Endometrial microvascular endothelial cells (primary cell): ENCODE data around the gene SLC16A6. TPM values are rescaled to one million over a fixed set of nuclear protein-coding genes. Genes with fewer than 3 reads are reported as not detected.
"Not testable (repeated sequence)": the region's sequence is repeated elsewhere in the genome, so short reads cannot be mapped to it uniquely, and the experiment has no call there.

ENCODE experiments used
- in situ Hi-C: cut with HindIII; loops from 2 replicates; pipeline ENCODE4 v1.10.0; 2017; ENCODE audit warnings: low sequenced_read_pairs, low pct_unique_long_range_greater_than_20kb; ENCODE audit errors: inconsistent ontology term
- total RNA-seq: library from RNA; depleted of rRNA; stranded (reverse); fragments of >200 nt; gene quantifications from one replicate; pipeline ENCODE4 v1.2.3, GENCODE V29; 2015; ENCODE audit errors: inconsistent ontology term

SLC16A6 gene
- total RNA-seq, 1 donor from 2014 or later = 0.46 TPM

DNA sequence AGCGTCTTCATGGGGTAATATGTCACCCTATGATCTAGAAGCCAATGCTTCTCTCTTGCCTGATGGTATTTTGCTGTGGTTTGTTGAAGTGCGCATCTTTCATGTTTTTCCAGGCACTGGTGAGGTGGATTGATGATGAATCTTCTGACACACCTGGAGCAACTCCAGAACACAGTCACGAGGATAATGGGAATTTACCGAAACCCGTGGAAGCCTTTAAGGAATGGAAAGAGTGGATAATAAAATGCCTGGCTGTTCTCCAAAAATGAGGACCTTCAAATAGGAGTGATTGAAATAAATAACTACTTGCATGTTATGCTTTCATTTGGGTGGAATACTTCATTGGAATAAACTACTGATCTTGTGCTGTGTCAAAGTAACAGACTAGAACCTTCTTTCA, 34.2 kb downstream of the SLC16A6 start:
- in situ Hi-C loops = not testable (repeated sequence)

DNA sequence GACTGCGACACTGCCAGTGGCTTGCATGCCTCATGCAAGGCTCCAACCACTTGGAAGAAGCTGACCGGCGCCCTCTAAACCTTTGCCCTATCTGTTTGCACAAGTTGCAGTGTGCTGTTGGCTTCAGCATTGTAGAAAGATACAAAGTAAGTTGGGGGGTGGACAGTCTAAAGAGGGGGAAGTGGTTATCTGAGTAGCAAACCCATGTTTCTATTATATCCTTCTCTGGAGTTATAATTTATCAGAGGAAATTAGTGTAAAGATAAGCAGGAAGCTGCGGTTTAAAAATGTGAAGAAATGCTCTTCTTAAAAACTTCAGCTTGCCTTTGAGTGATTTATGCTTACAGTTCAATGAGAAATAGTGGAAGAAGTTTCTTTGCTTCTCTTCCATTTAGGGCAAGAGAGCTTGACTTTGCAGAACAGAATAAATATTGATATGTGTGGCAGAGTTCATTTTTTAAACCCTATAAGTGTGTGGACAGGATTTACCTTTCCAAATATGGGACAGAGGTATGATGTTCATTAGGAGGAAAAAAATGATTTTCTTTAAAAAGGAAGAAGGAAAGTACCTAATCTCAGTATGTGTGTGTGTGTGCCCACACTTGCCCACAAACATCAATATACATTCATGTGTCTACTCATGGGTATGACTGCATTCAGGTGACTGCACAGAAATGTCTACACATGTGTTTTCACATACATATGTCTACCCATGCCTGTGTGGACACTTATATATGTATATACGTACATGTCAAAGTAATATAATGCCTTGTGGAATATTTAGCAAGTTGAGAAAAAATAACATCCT, 35.0 kb downstream of the SLC16A6 start:
- in situ Hi-C loops = no loop called here

DNA sequence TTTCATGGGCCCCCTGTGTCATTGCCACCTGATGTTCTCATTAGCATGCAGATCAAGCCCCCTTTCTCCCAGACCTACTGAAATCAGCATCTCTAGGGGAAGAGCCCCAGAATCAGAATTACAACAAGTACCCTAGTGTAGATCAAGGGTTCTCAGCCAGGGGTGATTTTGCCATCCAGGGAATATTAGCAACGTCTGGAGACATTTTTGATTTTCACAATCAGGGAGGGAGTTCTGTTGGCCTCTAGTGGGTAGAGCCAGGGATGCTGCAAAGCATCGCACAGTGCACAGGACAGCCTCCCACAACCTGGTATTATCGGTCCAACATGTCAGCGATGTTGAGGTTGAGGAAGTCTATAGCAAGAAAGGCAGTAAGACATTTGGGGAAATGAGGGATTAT, 35.8 kb downstream of the SLC16A6 start:
- in situ Hi-C loops = no loop called here

DNA sequence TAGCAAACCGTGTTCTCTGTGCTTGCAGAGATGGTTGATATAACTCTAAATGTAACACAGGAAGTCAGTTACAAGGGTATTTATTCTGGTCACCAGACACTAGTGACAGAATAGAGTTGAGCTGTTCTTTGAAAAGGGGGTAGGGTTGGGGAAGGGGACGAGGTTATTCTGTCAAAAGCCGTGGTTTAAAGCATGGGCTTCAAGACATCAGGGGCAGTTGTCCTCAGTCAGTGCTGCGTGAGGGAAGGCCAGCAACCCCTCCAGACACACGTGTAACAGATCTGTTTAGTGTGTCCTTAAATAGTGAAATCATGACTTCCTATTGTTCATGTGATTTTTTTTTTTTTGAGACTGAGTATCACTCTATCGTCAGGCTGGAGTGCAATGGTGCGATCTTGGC, 37.5 kb downstream of the SLC16A6 start:
- in situ Hi-C loops = not testable (repeated sequence)

DNA sequence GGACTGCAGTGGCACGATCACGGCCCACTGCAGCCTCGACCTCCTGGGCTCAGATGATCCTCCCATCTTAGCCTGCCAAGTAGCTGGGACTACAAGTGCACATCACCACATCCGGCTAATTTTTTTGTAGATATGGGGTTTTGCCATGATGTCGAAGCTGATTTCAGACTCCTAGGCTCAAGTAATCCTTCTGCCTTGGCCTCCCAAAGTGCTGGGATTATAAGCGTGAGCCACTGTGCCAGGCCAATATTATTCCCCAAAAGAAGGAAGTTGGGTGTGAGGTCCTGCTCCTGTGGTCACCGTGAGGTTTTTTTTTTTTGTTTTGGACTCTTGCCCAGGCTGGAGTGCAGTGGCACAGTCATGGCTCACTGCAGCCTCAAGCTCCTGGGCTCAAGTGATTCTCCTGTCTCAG, 41.6 kb downstream of the SLC16A6 start:
- in situ Hi-C loops = no loop called here

DNA sequence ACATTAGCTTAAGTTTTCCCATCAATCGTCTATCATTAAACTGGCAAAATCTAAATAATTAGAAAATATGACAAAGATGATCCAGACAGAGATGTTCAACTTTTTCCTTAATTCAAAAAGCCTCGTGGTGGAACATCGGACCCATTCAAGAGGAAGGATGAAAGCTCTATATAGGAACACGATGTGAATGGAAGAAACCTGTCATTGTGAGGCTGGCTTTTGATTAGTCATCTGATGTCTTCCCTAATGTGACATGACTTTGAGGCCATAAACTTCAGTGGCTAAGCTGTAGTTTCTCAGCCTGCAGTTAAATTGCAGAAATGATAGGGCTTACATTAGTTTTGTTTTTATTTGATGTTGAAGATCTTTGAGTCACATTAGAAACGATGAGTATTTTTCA, 42.0 kb downstream of the SLC16A6 start:
- in situ Hi-C loops = no loop called here

DNA sequence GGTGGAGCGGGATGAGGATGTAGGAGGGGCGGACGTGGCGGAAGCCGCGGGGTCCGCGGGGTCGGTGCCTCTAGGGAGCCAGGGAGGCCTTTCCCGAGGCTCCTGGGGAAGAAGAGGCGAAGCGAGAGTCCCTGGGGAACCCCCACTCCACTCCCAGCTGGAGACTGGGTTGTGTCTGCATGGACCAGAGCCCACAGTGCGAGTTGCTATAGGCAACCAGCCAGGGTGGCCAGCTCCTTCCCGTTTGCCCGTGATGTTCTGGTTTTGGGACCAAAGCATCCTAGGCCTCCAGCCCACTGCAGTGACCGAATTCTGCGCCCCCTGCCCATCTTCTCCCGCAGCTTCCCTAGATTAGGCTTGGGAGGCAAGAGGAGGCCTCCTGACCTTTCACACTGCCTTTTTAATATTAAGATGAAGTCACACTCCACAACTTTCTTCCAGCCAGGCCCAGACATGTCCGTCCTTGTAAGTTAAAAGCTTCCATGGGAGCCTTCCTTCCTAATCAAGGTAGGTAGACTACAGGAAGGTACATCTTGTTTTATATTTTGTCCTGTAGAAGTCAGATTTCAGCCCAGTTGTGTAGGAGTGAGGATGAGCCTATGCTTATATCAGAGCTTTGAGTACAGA, 42.6 kb downstream of the SLC16A6 start:
- in situ Hi-C loops = no loop called here

DNA sequence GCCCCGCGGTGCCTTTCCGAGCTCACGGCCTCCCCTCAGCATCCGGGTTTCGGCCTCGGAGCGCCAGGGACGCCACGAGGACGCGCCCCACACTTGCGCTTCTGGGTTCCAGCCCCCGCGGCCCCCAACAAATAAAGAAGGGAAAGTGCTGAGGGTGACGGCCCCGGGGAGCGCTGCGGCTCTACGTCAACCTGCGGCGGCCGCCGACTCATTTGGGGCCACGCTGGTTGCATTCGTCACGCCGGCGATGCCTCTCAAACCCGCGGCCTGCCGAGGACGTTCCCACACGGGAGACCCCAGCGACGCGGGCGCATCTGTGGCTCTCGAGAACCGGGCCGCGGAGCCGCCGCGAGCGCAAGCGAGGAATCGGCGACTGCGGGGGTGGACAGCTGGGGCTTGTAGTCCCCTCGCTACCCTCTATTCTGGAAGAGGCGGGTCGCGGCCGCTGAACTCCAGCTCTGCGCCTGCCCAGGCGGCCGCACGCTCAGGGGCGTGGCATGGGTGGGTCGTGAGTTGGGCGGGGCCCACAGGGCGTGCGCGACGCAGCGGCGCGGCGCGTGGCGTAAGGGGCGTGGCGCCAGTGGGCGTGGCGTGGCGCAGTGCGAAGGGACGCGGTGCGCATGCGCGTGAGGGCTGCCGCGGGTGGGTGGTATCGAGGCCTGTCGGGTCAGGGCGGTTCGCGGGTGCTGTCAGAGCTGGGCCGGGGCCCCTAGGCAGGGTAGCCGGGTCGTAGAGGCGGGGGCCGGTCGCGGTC, 43.3 kb downstream of the SLC16A6 start, which contains the start of gene AMZ2:
Gene AMZ2, plus strand, starts transcription at position 599 of the 754 bp plus-strand sequence. CDS start 2,145 bp downstream, outside the sequence.
- in situ Hi-C loops = no loop called here

DNA sequence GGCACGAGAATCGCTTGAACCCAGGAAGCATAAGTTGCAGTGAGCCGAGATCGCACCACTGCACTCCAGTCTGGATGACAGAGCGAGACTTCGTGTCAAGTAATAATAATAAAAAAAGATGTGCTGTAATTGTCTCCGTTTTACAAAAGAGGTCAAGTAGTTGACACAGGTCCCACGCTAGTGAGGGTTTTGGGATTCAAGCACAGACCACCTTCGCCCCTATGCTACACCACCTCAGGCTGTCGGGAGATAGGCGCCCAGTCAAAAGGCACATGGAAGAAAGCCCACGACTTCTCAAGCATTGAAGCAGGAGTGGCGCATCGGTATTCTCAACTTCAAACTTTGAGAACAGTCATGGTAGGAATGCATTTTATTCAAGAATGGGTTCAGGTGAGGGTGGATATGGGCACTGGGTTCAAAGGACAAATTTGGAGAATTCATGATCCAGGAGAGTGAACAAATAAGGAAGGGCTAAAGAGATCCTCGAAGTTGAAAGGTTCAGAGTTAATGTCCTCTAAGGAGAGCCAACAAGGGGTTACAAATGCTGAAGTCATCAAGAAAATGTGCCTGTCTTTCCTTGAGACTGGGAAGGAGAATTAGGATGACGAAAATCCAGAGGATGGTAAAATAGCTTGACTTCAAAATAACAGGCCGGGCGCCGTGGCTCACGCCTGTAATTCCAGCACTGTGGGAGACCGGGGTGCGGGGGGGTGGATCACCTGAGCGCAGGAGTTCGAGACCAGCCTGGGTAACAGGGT, 44.5 kb downstream of the SLC16A6 start:
- in situ Hi-C loops = no loop called here

DNA sequence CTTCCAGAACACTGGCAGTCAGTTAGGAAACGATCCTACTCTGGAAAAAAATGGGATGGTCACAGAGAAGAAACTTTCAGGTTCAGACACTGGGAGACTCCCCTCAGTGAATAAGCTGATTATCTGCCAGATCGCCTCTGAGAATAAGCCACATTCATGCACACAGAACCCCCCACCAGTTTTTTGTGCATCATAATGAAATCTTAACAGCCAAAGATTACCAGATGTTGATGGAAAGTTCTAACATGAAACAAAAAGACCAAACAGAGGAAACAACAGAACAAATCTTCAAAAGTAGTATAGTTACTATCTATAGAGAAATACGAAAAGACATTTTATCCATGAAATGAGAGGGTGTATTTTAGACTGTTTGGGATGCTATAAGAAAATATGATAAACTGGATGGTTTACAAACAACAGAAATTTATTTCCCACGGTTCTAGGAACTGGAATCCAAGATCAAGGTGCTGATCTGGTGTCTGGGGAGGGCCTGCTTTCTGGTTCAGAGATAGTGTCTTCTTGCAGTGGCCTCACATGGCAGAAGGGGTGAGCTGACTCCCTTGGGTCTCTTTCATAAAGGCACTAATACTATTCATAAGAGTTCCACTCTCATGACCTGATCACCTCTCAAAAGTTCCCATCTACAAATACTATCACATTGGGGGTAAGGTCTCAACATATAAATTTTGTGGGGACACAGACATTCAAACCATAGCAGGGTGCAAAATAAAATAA, 51.1 kb downstream of the SLC16A6 start:
- in situ Hi-C loops = no loop called here

DNA sequence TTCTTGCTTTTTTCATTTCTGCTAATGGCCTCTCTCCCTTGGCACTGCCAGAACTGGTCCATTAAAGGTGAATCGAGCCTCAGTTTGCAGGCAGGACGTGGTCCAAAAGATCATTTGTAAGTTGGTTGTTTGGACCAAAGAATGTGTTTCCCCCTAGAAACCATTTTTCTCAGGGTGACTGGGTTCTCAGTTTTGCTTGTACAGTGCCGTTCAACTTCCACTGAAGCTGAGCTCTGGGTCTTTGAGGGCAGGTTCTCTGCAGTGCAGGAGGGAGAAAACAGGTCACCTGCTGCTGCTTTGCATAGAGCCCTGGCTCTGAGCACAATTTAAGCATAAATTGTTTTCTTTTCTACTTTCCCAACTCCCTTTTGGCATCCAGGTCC, 52.1 kb downstream of the SLC16A6 start:
- in situ Hi-C loops = no loop called here

DNA sequence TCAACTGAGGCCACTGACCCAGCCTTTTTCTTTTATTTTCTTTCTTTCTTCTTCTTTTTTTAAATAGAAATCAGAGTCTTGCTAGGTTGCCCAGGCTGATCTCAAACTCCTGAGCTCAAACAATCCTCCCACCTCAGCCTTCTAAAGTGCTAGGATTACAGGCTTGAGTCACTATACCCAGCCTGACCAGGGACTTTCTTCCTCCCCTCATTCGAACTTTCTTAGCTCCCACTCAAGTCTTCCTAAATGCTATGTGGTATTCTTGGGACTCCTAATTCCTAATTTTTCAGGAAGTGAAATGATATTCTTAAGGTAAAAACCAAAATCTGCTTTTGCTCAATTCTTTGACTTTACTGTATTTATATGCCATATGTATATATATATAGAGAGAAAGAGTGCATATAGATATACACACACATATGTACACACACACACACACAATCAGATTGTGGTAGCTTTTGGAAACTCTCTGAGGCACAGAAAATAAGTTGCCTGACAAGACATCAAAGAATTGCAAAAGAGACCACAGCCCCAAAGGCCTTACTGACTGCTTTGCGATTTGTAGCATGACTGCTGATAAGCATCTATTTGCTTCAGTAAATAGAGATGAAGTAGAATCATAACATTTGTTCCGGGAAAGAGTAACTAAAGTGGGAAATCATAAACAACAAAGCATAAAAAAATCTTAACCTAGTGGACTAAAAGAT, 52.6 kb downstream of the SLC16A6 start:
- in situ Hi-C loops = no loop called here

DNA sequence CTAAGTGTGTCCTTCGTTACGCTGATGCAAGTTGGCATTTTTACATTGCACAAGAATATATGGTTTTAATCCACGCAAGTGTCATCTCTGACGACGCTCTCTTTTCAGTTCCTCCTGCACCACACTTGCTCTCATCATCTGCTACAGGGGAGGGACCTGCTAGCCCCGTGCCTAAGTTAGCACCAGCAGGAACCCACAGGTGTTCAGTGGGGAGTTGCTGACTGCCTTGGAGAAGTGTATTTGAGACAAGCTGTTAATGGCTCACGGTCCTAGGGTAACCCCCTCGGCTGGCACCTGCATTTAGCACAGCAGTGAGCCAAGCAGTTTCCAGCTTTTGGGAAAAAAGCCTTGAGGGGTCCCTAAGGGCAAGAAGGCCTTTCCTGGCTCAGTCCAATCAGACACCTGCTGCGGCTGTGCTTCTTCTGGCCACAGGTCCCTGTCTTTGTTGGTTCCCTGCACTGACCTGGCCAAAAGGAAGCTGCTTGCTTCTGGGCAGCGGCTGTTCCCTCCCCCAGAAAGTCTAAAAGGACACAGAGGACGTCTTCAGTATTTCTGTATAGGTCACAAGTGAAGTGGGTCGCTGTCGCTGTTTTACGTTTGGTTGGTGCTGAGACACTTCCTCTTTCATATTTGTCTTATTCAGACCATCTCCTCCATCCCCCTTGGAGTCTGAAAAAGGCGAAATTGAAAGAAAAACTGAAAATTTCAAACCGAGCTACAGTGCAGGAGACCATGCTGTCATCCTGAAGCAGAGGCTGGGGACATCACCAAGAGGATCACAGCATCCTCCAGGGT, 53.4 kb downstream of the SLC16A6 start:
- in situ Hi-C loops = not testable (repeated sequence)

DNA sequence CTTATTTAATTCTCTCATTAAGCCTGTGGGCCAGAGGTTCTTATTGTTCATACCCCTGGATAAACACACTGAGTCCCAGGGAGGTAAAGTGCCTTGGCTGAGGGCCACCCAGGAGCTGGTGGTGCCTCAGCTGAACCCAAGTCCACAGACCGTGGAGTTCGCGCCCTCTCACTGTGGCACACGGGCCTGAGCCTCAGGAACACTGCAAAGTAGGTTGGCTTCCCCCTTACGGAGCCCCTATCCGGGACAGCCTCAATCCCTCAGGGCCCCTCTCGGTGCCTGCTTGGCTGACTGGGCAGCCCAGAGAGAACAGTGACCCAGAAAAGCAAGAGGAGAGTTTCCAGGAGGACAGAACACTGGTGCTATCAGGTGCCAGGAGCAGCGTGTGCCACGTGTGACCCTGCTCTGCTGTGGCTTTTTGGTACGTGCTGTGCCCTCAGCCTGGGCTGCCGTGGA, 55.6 kb downstream of the SLC16A6 start:
- in situ Hi-C loops = not testable (repeated sequence)

DNA sequence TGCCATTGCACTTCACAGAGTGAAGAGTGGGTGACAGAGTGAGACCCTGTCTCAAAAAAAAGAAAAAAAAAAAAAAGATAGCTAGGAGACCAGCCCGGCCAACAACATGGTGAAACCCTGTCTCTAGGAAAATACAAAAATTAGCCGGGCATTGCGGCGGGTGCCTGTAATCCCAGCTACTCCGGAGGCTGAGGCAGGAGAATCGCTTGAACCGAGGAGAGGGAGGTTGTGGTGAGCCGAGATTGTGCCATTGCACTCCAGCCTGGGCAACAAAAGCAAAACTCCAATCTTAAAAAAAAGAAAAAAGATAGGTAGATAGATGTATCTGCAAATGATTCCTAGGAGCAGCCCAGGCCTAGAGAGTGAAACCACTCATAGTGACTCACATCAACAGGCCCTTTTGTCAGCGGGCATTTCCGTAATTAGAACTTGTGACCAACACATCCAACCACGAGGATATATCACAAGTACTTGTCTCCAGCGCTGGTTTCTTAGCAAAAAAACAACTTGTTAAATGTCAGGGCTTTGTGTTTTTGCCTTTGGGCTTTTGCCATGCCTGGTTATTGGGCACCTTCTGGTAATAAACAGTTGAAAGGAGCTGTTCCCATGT, 56.1 kb downstream of the SLC16A6 start:
- in situ Hi-C loops = not testable (repeated sequence)

DNA sequence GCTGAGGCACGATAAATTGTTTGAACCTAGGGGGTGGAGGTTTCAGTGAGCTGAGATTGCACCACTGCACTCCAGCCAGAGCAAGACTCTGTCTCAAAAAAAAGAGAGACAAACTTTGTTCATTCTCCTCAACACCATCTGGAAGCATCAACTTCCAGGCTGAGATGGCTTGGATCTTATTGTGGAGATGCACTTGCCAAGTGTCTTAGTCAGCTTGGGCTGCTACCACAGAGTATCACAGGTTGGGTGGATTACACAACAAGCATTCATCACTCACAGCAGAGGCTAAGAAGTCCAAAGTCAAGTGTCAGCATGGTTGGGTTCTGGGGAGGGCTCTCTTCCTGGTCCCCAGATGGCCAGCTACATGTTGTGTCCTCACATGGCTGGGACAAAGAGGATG, 58.2 kb downstream of the SLC16A6 start:
- in situ Hi-C loops = not testable (repeated sequence)

DNA sequence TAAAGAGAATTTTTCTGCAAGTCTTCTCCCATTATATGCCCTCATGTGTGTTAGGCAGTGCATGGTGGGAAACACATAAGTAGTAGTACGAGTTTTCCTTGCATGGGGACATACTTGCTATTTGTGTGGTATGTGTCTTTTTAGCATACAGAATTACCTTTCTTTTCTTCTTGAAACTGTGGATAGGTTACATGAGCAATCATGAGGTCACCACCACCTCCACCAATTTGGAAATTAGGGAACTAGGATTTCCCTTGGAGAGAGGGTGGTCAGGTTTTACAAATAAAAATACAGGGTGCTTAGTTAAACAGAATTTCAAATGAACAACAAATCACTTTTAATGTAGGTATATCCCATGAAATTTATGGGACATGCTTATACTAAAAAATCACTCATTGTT, 59.4 kb downstream of the SLC16A6 start:
- in situ Hi-C loops = no loop called here
